Fibroblast of the aortic adventitia (primary cell): ENCODE data around the gene TMEM204. TPM values are rescaled to one million over a fixed set of nuclear protein-coding genes. Genes with fewer than 3 reads are reported as not detected.

Experiments used
- DNase-seq: peaks from one replicate; pipeline ENCODE4 v3.0.0-alpha.2; 2010; ENCODE audit warnings: low read depth
- H3K4me3 ChIP-seq: 2 replicates; pipeline ENCODE4 v1.5.1; 2011; ENCODE audit warnings: low read depth, mild to moderate bottlenecking, control low read depth, low read length, moderate library complexity
- total RNA-seq: library from RNA; depleted of rRNA; stranded (reverse); fragments of >200 nt; gene quantifications from 2 replicates; pipeline ENCODE4 v1.2.3, GENCODE V29; 2012; ENCODE audit warnings: low replicate concordance
- TF ChIP-seq, protein P1 (sequence below): IDR thresholded peaks from 2 replicates; pipeline ENCODE4 v1.5.1; 2011; ENCODE audit warnings: mild to moderate bottlenecking, low read length, control low read depth, inconsistent platforms; ENCODE audit not compliant: insufficient read depth

Gene TMEM204
- total RNA-seq, 1 donor = 22.1 TPM

DNA sequence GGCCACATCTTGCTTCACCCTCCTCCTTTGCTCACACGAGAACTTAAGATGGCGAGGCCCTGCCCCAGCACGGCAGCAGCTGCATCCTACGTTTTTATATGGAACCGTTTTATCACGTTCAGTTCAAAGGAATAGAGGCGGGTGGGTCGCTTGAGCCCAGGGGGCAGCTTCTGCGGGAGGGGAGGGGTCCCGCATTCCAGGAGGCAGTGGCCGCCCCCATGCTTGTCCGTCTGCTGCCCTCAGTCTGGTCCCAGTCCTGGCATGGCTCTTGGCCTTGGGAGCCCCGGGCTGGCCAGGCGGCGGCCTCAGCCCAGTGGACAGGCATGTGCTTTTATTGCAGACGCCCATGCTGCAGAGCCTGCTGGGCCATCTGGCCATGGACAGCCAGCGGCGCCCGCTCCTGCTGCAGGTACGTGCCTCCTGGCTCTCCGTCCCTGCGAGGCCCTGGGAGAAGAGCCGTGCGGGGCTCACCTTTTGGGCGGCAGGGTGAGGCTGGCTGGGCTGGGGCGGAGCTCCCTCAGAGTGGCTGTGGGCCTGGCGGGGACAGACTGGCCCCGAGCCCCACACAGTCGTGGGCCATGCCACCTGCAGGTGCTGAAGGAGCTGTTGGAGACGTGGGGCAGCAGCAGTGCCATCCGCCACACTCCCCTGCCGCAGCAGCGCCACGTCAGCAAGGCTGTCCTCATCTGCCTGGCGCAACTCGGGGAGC, 33.6 kb upstream of the TMEM204 start:
- DNase-seq = no peak
- TF ChIP-seq, protein P1, sequence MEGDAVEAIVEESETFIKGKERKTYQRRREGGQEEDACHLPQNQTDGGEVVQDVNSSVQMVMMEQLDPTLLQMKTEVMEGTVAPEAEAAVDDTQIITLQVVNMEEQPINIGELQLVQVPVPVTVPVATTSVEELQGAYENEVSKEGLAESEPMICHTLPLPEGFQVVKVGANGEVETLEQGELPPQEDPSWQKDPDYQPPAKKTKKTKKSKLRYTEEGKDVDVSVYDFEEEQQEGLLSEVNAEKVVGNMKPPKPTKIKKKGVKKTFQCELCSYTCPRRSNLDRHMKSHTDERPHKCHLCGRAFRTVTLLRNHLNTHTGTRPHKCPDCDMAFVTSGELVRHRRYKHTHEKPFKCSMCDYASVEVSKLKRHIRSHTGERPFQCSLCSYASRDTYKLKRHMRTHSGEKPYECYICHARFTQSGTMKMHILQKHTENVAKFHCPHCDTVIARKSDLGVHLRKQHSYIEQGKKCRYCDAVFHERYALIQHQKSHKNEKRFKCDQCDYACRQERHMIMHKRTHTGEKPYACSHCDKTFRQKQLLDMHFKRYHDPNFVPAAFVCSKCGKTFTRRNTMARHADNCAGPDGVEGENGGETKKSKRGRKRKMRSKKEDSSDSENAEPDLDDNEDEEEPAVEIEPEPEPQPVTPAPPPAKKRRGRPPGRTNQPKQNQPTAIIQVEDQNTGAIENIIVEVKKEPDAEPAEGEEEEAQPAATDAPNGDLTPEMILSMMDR = no peak

DNA sequence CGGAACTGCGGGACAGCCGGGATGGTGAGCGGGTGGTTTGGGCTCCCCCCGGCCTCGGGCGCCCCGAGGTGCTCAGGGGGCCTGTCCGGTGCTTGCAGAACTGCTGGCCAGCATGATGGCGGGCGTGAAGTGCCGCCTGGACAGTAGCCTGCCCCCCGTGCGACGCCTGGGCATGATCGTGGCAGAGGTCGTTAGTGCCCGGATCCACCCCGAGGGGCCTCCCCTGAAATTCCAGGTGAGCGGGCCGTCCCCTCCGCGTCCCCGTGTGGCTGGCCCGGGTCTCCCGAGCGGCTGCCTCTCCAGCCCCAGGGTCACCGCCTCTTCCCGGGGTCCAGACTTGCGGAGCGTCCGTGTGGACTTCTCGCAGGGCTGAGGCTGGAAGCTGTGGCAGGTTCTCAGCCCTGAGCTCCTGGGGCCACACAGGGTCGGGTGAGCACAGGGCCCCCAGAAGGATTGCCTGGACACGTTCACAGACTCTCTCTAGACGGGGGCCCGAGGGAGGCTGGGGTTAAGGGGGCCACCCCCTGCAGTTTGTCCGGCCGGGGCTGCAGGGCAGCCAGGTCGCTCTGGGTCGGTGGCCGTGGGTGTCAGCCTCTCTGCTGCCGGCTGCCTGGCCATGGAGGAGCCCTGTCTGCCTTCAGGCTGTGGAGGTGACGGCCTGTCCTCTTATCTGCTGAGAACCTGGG, 32.9 kb upstream of the TMEM204 start:
- H3K4me3 ChIP-seq = no peak overlapping the region
- TF ChIP-seq, protein P1 = no peak
- DNase-seq = no peak

More for the DNA sequence above, 33.6 kb upstream of the TMEM204 start:
- no peak overlapping the region for H3K4me3 ChIP-seq

DNA sequence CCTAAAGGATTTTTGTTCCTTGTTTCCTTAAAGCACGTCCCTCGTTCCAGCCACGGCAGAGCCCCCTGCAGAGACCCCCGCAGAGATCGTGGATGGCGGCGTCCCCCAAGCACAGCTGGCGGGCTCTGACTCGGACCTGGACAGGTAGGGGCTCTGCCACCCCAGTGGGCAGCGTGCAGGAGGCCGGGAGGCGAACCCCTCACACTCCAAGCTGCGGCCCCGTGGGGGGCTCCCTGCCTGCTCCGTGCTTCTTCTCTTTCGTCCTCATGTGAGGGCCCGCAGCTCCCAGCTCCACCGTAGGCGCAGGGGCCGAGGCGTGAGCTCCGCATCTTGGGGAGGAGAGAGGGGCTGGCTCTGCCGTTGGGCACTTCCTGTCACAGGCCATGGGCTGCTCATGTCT, 31.8 kb upstream of the TMEM204 start:
- TF ChIP-seq, protein P1 = no peak
- no peak overlapping the region for H3K4me3 ChIP-seq
- no peak for DNase-seq

DNA sequence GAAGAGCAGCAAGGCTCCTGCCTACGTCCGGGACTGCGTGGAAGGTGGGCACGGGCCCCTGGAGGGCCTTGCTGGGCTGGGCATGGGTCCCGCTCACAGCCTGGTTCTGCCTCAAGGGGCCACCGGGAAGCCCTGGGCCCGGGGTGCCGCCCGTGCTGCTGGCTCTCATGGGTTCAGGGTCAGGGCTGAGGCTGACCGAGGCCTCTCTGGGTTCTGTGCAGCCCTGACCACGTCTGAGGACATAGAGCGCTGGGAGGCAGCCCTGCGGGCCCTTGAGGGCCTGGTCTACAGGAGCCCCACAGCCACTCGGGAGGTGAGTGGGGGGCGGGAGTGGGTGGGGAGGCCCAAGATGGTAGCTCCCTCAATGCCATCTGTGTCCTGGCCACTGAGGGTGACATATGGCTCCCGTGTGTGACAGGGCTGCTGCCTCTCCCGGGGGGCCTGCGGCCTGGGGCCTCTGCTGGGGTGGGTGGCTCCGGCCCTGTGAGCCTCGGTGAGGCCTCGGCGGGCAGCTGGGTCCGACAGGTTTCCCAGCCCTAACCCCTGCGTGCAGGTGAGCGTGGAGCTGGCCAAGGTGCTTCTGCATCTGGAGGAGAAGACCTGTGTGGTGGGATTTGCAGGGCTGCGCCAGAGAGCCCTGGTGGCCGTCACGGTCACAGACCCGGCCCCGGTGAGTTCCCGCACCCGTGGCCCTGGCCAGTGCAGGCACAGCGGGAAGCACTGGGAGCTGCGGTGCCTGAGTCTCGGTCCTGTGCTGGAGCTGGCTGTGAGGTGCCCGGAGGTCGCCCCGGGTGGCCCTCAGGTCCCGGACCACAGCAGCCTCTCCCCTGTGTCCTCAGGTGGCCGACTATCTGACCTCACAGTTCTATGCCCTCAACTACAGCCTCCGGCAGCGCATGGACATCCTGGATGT, 31.1 kb upstream of the TMEM204 start:
- no peak overlapping the region for H3K4me3 ChIP-seq
- TF ChIP-seq, protein P1 = no peak
- no peak for DNase-seq

DNA sequence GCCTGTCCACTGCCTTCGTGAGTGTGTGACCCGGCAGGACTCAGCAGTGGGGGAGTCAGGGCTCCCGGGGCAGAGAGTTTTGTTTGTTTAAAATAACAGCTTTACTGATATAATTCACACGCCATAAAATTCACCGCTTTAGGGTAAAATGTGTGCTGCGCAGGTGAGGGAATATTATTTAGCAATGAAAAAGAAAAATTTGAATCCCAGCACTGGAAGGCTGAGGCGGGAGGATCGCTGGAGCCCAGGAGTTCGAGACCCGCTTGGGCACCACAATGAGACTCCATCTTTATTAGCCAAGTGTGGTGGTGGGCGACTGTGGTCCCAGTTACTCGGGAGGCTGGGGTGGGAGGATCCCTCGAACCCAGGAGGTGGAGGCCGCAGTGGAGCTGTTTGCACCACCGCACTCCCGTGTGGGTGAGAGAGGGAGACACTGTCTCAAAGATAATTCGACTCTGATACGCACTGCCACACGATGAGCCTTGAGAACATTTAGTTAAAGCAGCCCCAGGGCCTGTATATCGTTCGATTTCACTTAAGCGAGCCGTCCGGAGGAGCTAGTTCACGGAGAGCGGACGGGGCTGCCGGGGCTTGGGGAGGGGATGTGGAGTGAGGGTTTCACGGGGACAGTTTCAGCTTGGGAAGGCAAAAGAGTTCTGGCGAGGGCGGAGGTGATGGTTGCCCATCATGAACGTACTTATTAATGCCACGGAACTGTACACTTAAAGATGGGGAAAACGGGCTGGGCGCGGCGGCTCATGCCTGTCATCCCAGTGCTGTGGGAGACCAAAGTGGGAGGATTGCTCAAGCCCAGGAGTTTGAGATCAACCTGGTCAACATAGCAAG, 30.1 kb upstream of the TMEM204 start:
- DNase-seq = no peak
- TF ChIP-seq, protein P1 = no peak
- H3K4me3 ChIP-seq = no peak overlapping the region
